HG03354 (cell line): Measurements from ENCODE around the gene CNNM3.

Experiments used
- ATAC-seq: cut with Tn5 transposase; IDR thresholded peaks from one replicate; pipeline ENCODE4 v1.9.1; 2021; ENCODE audit warnings: mild to moderate bottlenecking; ENCODE audit not compliant: unreplicated experiment, poor library complexity, severe bottlenecking

The CNNM3 gene

DNA sequence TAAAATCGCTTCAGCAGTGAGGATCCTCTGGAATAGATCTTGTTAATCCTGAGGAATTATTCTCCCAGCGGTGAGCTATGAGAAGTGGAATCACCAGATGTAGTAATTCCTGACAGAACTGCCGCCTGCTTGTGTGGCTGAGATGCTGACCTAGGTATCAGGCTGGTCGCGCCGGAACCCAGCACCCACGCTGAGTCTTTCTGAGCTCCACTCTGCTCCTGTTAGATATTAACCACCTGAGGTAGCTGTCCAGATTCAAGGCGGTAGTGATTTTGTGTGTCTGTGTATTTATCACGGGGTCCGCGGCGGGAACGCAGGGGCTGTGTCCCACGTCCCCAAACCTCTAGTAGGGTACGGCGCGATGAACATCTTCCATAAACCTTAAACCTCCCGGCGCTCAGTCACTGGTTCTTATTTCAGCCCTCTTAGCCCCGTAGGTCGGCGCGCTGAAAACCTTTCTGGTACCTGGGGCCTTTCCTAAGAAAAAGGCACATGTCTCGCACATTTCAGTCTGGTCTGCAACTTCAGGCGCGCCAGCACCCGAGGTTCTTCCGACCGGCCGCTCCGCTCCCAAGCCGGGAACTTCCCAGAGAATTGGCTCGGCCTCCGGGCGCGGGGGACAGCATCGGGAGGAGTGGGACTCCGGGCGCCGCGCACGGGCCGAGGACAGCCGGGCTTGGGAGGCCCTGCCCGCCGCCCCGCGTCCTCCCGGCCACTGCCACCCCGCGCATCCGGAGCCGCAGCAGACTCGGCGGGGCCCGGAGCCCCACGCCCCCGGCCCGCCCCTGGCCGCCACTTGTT, 542 bp upstream of the CNNM3 start:
- peak; percentile 15 for ATAC-seq

DNA sequence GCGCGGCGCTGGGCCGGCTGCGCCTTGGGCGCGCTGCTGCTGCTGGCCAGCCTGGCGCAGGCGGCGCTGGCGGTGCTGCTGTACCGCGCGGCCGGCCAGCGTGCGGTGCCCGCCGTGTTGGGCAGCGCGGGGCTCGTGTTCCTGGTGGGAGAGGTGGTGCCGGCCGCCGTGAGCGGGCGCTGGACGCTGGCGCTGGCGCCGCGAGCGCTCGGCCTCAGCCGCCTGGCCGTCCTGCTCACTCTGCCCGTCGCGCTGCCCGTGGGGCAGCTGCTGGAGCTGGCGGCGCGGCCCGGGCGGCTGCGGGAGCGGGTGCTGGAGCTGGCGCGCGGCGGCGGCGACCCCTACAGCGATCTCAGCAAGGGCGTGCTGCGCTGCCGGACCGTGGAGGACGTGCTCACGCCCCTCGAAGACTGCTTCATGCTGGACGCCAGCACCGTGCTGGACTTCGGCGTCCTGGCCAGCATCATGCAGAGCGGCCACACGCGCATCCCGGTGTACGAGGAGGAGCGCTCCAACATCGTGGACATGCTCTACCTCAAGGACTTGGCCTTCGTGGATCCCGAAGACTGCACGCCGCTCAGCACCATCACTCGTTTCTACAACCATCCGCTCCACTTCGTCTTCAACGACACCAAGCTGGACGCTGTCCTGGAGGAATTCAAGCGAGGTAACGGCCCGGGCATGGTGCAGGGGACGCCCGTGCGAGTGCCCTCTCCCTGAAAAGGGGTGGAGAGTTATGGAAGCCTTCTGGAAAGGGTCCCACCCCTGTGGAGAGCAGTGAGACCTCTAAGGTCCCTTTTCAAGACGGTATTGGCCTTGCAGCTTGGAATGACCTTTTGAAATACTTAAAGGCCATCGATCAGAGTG, 1.0 kb downstream of the CNNM3 start:
- no peak for ATAC-seq

DNA sequence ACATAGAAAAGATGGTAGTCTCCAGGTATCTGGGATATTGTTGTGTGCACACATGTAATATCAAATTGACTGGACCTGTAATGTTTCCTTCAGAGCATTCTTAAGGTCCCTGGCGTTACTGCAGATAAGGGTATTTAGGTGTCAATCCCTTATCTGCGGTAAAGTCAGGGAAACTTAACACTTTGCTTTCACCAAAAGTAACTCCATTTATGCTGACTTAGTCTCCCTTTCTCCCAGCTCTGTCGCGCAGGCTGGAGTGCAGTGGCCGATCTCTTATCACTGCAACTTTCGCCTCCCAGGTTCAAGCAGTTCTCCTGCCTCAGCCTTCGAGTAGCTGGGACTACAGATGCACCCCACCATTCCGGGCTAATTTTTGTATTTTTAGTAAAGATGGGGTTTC, 1.8 kb downstream of the CNNM3 start:
- no peak for ATAC-seq

DNA sequence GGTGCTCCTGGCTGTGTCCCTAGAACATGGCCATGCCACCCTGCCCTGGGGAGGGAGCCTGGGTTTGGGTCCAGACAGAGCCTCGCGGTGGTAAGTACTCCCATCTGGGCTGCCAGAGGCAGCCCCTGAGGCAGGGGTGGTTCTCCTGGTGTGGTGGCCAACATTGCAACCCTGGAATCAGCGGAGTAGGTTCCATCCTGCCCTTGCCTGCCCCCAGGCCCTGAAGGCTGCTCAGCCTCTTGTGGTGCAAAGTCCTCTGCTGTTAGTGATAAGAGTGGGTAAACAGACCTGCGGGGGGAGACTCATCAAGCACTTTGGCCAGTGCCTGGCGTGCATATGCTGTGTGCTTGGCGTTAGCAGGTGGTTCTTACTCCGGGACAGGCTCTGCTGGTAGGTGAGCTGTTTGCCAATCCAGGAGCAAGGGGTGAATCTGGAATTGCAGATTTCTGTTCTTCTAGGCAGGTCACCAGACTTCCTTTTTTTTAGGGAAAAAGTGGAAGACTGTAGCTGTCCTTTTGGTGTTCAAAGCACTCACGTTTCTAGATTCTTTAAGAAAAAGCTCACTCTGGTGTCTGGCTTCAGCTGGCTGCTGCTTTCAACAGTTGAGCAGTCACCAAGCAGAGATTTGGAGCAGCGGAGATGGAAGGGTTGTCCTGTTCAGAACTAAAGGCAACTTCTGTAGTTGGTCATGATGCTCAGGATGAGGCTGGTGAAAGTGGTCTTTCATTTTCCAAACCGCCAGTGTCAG, 3.2 kb downstream of the CNNM3 start:
- ATAC-seq = no peak

DNA sequence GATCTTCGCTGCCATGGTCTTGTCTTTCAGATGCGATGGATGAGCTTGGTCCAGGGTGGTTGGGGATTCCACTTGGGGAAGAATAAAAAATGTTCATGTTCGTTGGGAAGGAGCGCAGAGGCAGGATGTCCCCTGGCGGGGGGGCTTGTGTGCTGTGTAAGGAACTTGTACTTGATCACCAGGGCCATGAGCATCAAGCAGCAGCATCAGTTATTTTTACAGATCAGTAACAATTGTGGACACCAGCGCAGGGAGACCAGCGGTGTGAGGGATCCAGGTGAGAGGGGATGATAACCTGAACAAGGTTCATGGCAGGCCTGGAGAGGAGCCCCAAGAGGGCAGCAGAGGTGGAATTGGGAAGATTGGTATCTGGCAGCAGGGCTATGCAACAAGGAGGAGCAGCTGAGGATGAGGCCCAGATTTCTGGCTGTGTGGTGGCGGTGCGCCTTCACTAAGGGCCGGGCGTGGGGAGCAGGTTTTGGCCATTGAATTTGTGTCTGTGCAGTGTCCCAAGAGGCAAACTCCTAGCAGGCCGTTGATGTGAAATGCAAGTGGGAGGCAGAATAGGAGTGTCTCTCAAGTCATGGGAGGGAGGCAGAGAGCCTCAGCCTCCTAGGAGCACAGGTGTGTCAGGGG, 3.9 kb downstream of the CNNM3 start:
- no peak for ATAC-seq

DNA sequence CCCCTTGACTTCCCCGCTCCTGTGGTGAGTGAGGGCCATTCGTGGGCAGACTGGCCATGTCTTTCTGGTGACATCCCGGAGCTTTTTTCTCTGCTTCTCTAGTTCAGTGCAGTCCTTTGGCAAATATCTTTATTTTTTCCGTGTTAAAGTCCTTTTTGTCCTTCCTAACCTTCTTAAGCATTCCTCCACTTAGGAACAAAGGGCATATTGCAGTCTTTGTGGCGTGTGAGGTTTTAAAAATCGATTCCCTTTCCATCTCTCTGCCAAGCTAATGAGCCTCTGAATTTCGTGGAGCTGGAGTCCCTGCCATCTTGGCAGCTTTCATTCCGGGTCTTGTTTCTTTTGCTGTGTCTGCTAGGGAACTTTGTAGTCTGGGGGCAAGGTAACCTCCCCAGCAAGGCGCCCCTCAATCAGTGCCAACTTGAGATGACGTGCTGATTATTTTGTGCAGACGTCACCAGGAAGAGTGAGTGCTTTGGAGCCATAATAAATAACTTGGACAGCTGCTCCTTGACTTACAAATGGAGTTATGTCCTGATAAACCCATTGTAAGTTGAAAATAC, 5.1 kb downstream of the CNNM3 start:
- ATAC-seq = no peak

DNA sequence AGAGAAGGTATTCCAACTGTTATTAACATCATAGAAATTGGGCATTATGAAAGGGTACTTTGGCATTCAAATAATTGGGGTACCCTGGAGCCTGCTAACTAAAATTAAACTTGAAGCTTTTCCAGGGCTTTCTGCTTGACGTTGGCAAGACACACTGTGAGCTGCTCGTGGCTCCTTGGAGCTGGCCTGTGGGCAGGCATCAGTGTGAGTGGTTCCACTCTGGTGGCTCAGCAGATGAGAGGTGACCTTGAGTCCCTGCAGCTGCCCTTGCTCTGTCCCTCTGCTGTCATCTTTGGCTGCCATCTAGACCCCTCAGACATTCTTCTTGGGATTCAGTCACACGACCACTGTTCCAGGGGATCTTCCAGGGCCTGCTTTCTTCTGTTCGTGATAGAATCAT, 6.7 kb downstream of the CNNM3 start:
- ATAC-seq = no peak

DNA sequence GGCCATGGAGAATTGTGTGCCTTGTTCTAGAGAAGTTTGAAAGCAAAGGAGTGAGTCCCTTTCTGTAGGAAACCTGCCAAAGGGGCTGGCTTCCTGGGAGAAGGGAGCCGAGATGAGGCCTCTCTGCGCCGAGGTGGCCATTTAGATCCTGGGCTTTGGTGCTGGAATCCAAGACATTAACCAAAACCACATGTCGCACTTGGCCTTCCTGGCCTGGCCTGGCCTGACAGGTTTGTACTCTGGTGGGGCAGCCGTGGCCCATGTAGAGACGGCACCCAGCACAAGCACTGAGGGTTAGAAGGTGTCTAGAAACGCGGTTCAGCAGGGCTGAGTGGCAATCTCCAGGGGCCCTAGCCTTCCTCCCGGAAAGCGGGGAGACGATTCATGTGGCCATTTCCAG, 7.1 kb downstream of the CNNM3 start:
- no peak for ATAC-seq

DNA sequence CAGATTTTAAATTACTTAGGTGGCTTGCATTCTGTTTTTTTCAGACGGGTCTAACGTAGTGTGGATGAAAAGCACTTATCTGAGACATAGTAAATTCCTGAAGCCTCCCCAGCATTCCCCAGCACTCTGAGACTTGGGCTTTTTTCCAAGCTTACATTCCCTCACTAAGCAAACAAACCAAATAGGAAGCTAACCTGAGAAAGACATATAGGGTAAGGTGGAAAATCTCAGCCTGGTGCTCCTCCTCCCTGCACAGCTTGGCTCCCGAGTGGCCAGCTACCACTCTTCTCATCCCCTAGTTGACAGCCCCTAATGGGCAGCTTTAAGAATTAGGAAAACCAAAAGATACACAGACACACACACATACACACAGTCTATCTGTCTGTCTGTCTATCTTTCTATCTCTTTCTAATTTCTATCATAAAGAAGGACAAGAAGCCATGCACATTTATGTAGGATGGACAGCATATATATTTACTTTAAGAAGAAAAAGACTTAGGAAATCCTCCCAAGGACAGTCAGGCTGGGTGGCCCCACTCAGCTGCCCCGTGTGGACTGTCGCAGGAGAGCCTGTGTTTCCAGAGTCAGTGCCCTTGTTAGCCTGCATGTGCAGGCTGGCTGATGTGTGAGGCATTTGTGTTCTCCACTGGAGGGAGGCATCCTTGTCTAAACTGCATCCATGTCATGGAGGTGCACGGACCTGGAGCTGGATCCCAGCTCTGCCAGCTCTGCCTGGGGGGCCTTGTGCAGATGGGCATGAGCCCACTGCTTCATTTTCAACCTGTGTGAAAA, 8.2 kb downstream of the CNNM3 start:
- no peak for ATAC-seq

DNA sequence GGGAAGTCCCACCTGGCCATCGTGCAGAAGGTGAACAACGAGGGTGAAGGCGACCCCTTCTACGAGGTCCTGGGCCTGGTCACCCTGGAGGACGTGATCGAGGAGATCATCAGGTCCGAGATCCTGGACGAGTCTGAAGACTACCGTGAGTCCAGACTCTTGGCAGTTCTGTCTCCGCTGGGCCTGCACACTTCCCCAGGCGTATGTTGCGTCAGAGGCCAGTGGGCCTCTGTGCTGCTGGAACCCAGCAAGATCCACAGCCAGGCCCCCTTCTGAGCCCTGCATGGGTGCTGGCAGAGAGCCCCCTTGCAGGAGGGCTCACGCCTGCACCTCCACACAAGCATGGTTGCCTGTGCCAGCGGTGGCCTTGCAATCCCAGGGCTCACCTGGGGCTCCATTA, 9.0 kb downstream of the CNNM3 start:
- no peak for ATAC-seq

DNA sequence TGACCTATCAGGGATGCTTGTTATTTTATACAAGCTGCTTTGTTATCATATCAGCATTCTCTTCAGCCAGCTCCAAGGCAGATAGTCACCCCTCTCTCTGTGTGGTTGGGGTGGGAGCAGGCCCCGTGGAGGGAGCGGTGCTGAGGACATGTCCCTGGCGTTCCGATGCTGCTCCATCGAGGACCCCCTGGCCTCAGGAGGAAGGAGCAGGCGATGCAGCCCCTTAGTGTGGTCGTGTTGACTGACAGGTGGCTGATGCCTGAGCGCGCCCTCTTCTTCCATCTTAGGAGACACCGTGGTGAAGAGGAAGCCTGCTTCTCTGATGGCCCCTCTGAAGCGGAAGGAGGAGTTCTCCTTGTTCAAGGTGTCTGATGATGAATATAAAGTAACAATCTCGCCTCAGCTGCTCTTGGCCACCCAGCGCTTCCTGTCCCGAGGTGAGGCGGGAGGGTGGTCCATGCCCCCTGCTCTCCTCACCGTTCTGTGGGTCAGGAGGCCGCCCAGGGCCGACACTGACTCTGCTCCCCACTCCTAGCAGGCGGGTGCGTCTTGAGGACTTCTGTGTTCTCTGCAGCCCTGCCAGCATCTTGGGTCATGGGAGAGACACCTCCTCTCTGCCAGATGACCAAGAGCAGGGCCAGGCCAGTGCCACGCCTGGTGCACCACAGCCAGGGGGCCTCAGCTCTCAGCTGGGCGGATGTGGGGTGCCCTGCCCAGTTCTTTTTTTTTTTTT, 10.6 kb downstream of the CNNM3 start:
- no peak for ATAC-seq

DNA sequence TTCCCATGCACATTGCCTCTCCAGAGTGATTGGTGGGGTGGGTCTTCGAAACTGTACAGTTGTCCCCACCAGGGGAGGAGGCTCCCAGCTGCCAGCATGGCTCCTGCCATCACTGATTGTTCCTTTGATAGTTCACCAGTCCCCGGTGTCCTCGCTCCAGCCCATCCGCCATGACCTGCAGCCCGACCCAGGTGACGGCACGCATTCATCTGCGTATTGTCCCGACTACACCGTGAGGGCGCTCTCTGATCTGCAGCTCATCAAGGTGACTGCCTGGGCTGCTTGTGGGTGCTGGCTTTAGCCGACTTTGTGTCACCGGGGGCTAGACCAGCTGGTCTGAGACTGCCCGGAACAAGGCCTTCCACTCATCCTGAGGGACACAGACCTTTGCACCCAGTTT, 12.4 kb downstream of the CNNM3 start:
- ATAC-seq = no peak

DNA sequence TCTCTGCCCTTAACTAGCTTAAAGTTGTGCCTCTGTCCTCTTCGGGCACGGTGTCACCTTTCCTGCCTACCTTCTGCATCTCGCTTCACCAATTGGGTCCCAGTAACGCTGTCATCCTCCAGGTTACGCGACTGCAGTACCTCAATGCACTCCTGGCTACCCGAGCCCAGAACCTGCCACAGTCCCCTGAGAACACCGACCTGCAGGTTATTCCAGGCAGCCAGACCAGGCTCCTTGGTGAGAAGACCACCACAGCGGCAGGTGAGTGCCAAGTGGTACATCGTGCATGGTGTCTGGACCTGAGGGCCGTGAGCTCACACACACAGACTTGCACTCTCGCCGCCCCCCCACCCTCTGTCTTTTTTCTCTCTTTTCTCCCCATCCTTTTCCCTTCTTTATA, 12.8 kb downstream of the CNNM3 start:
- ATAC-seq = no peak

DNA sequence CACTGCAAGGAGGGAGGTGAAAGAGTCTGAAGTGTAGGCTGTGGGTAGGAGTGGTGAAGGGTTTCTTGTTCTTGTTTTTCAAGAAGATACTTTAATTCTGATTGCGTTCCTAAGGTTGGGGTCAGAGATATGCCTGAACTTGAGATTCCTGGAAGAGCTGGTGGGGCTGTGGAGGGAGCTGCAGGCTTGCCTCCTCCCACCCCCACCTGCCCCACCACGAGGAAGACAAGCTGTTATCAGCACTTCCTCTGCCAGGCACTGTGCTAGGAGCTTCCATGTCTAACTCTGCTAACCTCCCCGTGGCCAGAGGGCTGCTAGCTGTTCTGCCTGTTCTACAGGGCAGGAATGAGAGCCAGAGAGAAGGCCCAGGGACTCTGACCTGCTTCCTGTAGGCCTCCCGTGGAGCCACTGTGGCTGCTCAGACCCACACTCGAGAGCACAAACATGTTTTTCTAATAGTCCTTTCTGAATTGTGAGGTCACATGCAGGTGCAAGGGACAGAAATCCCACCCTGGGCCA, 14.0 kb downstream of the CNNM3 start:
- no peak for ATAC-seq

DNA sequence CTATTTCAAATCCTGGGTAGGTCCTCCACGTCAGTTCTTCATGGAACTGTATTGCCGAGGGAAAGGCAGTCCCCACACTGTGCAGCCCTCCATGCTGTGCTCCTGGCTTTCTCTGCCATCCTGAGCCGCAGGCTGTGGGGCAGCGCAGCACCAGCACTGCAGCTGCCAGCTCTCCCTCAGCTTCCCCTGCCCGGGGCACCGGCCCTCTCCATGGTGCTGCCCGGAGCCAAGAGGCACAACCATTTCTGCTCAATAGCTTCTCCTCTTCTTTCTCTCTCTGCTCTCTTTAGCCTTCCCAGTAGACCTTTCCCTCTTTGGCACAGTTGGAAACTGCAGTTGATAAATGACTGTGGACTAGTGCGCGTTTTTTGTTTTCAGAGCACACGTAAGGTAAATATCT, 15.6 kb downstream of the CNNM3 start:
- ATAC-seq = no peak

DNA sequence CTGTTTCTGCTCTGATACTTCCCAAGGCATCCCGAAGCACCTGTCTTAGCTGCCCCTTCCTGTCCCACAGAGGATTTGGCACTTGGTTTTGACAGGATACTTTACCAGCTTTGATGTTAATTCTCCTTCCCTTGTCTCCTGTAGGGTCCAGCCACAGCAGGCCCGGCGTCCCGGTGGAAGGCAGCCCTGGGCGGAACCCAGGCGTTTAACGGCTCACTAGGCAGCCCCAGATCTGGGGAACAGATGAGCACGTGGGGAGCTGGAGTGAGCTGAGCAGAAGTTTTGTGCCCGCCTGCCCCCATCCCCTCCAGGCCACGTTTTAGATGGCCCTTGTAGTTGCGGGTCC, 16.3 kb downstream of the CNNM3 start:
- ATAC-seq = no peak

DNA sequence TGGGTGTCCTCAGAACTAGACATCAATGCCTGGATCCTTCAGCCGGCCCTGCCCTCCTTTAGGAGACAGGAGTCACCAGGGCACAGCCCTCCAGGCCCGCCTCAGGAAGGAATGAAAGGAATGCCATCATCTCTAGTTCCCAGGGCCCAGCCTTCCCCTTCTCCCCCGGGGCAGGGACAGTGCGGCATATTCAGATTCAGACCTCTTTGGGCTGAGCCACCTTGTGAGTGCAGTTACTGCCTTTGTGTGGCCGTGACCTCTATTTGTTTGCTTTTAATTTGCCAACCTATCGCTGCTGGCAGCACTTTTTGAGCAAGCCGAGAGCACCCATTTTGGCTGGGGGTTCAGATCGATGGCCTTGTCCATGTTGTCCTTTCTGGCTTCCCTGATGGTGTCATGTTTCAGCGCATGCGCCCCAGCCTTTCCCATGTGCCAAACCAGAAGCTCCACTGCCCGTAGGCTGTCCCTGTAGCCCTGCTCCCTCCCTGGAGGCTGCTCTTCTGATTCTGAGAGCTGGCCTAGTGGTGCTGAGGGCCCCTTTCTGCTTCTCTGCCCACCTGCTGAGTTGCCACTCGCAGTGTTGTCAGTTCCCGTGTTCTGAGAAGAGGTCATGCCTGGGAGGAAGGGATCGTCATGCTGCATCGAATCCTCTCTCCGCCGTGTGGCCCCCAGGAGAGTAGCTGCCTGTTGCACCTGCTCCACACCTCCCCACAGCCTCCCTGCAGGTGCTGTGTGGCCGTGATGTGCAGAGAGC, 16.9 kb downstream of the CNNM3 start:
- no peak for ATAC-seq

DNA sequence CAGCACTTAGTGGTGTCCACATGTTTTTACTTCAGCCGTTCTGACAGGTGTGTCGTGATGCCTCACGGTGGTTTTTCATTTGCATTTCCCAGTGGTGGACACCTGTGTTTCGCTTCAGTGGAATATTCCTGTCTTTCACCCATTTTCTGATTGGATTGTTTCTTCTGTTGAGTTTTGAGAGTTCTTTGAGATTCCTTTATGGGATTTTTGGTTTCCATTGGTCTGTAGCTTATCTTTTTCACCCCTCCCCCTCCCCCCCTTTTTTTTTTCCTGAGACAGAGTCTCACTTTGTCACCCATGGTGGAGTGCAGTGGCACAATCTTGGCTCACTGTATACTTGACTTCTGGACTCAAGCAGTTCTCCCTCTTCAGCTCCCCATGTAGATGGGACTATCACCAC, 19.8 kb downstream of the CNNM3 start:
- ATAC-seq = no peak
